Hepatocyte (in vitro differentiated cells): ENCODE data around the gene ATOH1. TPM values are rescaled to one million over a fixed set of nuclear protein-coding genes. Genes with fewer than 3 reads are reported as not detected.

ENCODE experiments used
- DNase-seq: peaks from one replicate; pipeline ENCODE4 v3.0.0-alpha.2; 2016; ENCODE audit warnings: low spot score
- H2AFZ ChIP-seq: fragments of 200-600 bp; sonication (generic); 2 replicates; pipeline ENCODE4 v1.6.0; 2016; ENCODE audit warnings: antibody characterized with exemption, mild to moderate bottlenecking
- H3K27ac ChIP-seq: fragments of 200-600 bp; sonication (generic); 2 replicates; pipeline ENCODE4 v1.5.1; 2016; ENCODE audit warnings: mild to moderate bottlenecking
- H3K27me3 ChIP-seq: fragments of 200-600 bp; sonication (generic); 2 replicates; pipeline ENCODE4 v1.6.1; 2016
- H3K36me3 ChIP-seq: fragments of 200-600 bp; sonication (generic); replicated peaks from 2 replicates; pipeline ENCODE4 v1.5.1; 2016; ENCODE audit warnings: low read depth; ENCODE audit not compliant: insufficient read depth
- H3K4me1 ChIP-seq: fragments of 200-600 bp; sonication (generic); 2 replicates; pipeline ENCODE4 v1.5.1; 2016; ENCODE audit warnings: mild to moderate bottlenecking, moderate library complexity; ENCODE audit not compliant: insufficient read depth
- H3K4me2 ChIP-seq: fragments of 200-600 bp; sonication (generic); 2 replicates; pipeline ENCODE4 v1.6.0; 2016
- H3K4me3 ChIP-seq: fragments of 200-600 bp; sonication (generic); 2 replicates; pipeline ENCODE4 v1.5.1; 2016; ENCODE audit warnings: mild to moderate bottlenecking
- H3K79me2 ChIP-seq: fragments of 200-600 bp; sonication (generic); 2 replicates; pipeline ENCODE4 v1.6.0; 2017; ENCODE audit warnings: mild to moderate bottlenecking
- H3K9me2 ChIP-seq: fragments of 200-600 bp; sonication (generic); replicated peaks from 2 replicates; pipeline ENCODE4 v1.6.0; 2017; ENCODE audit warnings: mild to moderate bottlenecking; ENCODE audit not compliant: insufficient read depth
- H3K9me3 ChIP-seq: fragments of 200-600 bp; sonication (generic); 2 replicates; pipeline ENCODE4 v1.5.1; 2016; ENCODE audit warnings: low read depth, mild to moderate bottlenecking
- H4K20me1 ChIP-seq: fragments of 200-600 bp; sonication (generic); 2 replicates; pipeline ENCODE4 v1.6.0; 2016; ENCODE audit warnings: mild to moderate bottlenecking; ENCODE audit not compliant: insufficient read depth, poor library complexity, severe bottlenecking
- CTCF ChIP-seq: fragments of 200-600 bp; sonication (generic); IDR thresholded peaks from 2 replicates; pipeline ENCODE4 v1.5.1; 2016; ENCODE audit warnings: antibody characterized with exemption, mild to moderate bottlenecking; ENCODE audit not compliant: poor library complexity
- EZH2 ChIP-seq: fragments of 200-600 bp; sonication (generic); IDR thresholded peaks from 2 replicates; pipeline ENCODE4 v1.6.1; 2016; ENCODE audit warnings: antibody characterized with exemption, mild to moderate bottlenecking, borderline replicate concordance
- EZH2phosphoT487 ChIP-seq: fragments of 200-600 bp; sonication (generic); IDR thresholded peaks from one replicate; pipeline ENCODE4 v1.6.1; 2018; ENCODE audit warnings: antibody characterized with exemption, mild to moderate bottlenecking, low read depth, moderate library complexity; ENCODE audit not compliant: unreplicated experiment, severe bottlenecking
- WGBS: methylation state at CpG from one replicate; pipeline ENCODE4 v1.1.6; 2016; ENCODE audit warnings: low lambda C conversion rate; ENCODE audit errors: missing lambda C conversion rate; 5-methylcytosine and 5-hydroxymethylcytosine counted together
- polyA plus RNA-seq: library from polyadenylated mRNA; unstranded; fragments of >200 nt; fragmentation: Nextera tagmentation; extraction: Ambion mirVana; gene quantifications from 2 replicates; pipeline ENCODE4 v1.2.1, GENCODE V29; 2016
- total RNA-seq: library from RNA; depleted of rRNA; stranded (reverse); fragments of >200 nt; gene quantifications from 2 replicates; pipeline ENCODE4 v1.2.3, GENCODE V29; 2014

ATOH1 gene
- total and polyA plus RNA-seq, 2 experiments from 2014 or later, result 0.06 to 0.37 TPM

- Histone ChIP-seq H3K4me2 (no peak overlapping the region), H3K9me3 (no peaks in the 10 kb centered on the region), H3K4me1 (no peaks in the 10 kb centered on the region), H4K20me1 (no peaks in the 10 kb centered on the region), H3K79me2 (no peaks in the 10 kb centered on the region), H3K27ac (no peak overlapping the region), H3K36me3 (no peaks in the 10 kb centered on the region), H2AFZ (no peak overlapping the region), H3K4me3 (no peak overlapping the region), H3K9me2 (no peaks in the 10 kb centered on the region), H3K27me3 (no peaks in the 10 kb centered on the region)
- WGBS, result 88% methylated on average over 2 of the region's 2 CpGs
- no peak for TF ChIP-seq EZH2phosphoT487
- DNase-seq, result no peak
Measured at GRCh38 chr4:93865650-93866049, 37.1 kb downstream of the ATOH1 start.

- TF ChIP-seq CTCF (no peak), EZH2phosphoT487 (no peak), EZH2 (no peak)
- H3K9me2 ChIP-seq, result no peaks in the 10 kb centered on the region
- no peaks in the 10 kb centered on the region for H3K36me3 ChIP-seq
- no peaks in the 10 kb centered on the region for H3K79me2 ChIP-seq
- no peak overlapping the region for H3K4me2 ChIP-seq
- no peak overlapping the region for H3K4me3 ChIP-seq
- no peaks in the 10 kb centered on the region for H4K20me1 ChIP-seq
- no peaks in the 10 kb centered on the region for H3K4me1 ChIP-seq
- 83% methylated on average over 7 of the region's 7 CpGs for WGBS
- H3K27ac ChIP-seq, result no peak overlapping the region
- no peak overlapping the region for H2AFZ ChIP-seq
- H3K27me3 ChIP-seq, result no peaks in the 10 kb centered on the region
- no peak for DNase-seq
- H3K9me3 ChIP-seq, result no peaks in the 10 kb centered on the region
Measured at GRCh38 chr4:93867416-93868001, 39.0 kb downstream of the ATOH1 start.

GRCh38 chr4:93870876-93871458, 42.4 kb downstream of the ATOH1 start:
- H3K9me3 ChIP-seq, result no peaks in the 10 kb centered on the region
- WGBS, result 69% methylated on average over 6 of the region's 6 CpGs
- no peak overlapping the region for H2AFZ ChIP-seq
- no peaks in the 10 kb centered on the region for H3K9me2 ChIP-seq
- no peaks in the 10 kb centered on the region for H3K4me1 ChIP-seq
- H3K27me3 ChIP-seq, result no peaks in the 10 kb centered on the region
- H3K79me2 ChIP-seq, result no peaks in the 10 kb centered on the region
- H3K27ac ChIP-seq, result no peak overlapping the region
- H3K4me3 ChIP-seq, result no peak overlapping the region
- H4K20me1 ChIP-seq, result no peaks in the 10 kb centered on the region
- DNase-seq, result peak; percentile 22
- H3K4me2 ChIP-seq, result no peak overlapping the region
- TF ChIP-seq EZH2 (no peak), EZH2phosphoT487 (no peak), CTCF (no peak)
- no peaks in the 10 kb centered on the region for H3K36me3 ChIP-seq

- no peak for DNase-seq
- H3K4me3 ChIP-seq, result no peak overlapping the region
- no peak overlapping the region for H3K4me2 ChIP-seq
- WGBS, result 28% methylated on average over 1 of the region's 1 CpG
- no peaks in the 10 kb centered on the region for H3K36me3 ChIP-seq
- no peaks in the 10 kb centered on the region for H4K20me1 ChIP-seq
- H3K9me2 ChIP-seq, result no peaks in the 10 kb centered on the region
- no peak overlapping the region for H2AFZ ChIP-seq
- H3K4me1 ChIP-seq, result no peaks in the 10 kb centered on the region
- H3K27ac ChIP-seq, result no peak overlapping the region
- H3K79me2 ChIP-seq, result no peaks in the 10 kb centered on the region
- H3K9me3 ChIP-seq, result no peaks in the 10 kb centered on the region
- TF ChIP-seq EZH2 (no peak), EZH2phosphoT487 (no peak), CTCF (no peak)
- H3K27me3 ChIP-seq, result no peaks in the 10 kb centered on the region
Measured at GRCh38 chr4:93876754-93877153, 48.2 kb downstream of the ATOH1 start.
